Fibroblast of skin of back (primary cell): ENCODE measurements around the gene GNG3.

Experiments used
- DNase-seq: peaks from one replicate; pipeline ENCODE4 v3.0.0-alpha.2; 2013

Gene GNG3

GRCh38 chr11:62757846-62758788, 50.6 kb downstream of the GNG3 start:
- DNase-seq, result no peak
